ENCODE data around the gene KCNH1.

The KCNH1 gene

DNA sequence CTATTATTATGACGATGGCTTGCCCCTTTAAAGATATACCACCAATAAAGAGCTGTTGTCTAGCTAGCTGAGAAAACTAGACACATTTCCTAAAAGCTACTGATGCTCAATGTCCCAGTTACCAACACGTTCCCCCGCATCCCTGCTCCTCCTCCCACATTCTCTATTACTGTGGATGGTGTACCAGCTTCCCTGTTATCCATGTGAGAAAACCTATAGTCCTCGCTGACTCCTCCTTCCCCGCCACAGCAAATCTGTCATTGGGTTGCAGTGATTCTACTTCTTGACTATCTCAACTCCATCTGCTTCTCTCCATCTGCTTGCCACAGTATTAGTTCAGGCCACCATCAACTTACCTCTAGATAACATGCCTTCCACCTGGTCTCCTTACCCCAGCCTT, 337.5 kb downstream of the KCNH1 start:
- DNase-seq (ENCODE audit: low read depth) = no peak
- TF ChIP-seq, protein P1, sequence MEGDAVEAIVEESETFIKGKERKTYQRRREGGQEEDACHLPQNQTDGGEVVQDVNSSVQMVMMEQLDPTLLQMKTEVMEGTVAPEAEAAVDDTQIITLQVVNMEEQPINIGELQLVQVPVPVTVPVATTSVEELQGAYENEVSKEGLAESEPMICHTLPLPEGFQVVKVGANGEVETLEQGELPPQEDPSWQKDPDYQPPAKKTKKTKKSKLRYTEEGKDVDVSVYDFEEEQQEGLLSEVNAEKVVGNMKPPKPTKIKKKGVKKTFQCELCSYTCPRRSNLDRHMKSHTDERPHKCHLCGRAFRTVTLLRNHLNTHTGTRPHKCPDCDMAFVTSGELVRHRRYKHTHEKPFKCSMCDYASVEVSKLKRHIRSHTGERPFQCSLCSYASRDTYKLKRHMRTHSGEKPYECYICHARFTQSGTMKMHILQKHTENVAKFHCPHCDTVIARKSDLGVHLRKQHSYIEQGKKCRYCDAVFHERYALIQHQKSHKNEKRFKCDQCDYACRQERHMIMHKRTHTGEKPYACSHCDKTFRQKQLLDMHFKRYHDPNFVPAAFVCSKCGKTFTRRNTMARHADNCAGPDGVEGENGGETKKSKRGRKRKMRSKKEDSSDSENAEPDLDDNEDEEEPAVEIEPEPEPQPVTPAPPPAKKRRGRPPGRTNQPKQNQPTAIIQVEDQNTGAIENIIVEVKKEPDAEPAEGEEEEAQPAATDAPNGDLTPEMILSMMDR (conservative IDR thresholded peaks at IDR 0.05; ENCODE audit: low read depth, low read length) = no peak
- no peak overlapping the region for H3K4me3 ChIP-seq (ENCODE audit: low read depth, low read length)

DNA sequence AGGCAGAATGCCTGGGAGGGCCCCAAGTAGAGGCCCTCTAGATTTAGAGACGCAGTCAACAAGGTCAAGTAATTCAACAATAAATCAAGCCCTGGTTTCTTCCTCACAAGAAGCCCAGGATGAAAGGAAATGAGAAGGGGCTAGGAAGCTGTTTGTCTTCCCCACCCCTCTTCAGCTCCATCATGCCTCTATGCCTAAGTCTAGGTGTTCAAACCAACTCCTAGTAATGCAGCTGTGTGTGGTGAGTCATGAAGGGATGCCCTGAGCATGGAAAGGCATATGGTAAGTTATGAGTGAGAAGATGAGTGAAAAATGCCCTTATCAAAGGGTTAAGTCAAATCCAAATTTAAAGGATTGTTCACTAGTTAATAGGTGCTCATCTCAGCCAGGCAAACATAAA, 339.5 kb downstream of the KCNH1 start:
- DNase-seq (ENCODE audit: low read depth) = no peak
- TF ChIP-seq, protein P1 (conservative IDR thresholded peaks at IDR 0.05; ENCODE audit: low read depth, low read length) = no peak
- no peak overlapping the region for H3K4me3 ChIP-seq (ENCODE audit: low read depth, low read length)

GRCh38 chr1:210792250-210793102, 341.5 kb downstream of the KCNH1 start:
- DNase-seq (ENCODE audit: low read depth) = peak; percentile 22
- TF ChIP-seq, protein P1 (conservative IDR thresholded peaks at IDR 0.05; ENCODE audit: low read depth, low read length) = no peak
- no peak overlapping the region for H3K4me3 ChIP-seq (ENCODE audit: low read depth, low read length)

DNA sequence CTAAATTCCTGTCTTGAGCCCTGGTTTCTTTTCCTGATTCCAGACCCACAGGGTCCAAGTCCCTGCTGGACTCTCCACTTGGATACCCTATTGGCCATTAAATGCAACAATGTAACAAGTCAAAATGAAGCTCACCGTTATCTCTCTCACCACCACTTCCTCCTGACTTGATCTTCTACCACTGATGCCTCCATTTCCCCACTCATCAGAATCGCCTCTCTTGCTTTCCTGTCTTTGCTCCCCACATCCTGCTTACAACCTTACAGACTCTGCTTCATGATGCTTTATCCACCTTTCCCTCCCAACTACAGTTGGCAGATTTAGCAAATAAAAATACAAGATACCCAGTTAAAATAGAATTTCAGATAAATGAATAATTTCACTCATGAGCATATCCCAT, 343.8 kb downstream of the KCNH1 start:
- DNase-seq (ENCODE audit: low read depth) = no peak
- TF ChIP-seq, protein P1 (conservative IDR thresholded peaks at IDR 0.05; ENCODE audit: low read depth, low read length) = no peak
- no peak overlapping the region for H3K4me3 ChIP-seq (ENCODE audit: low read depth, low read length)

DNA sequence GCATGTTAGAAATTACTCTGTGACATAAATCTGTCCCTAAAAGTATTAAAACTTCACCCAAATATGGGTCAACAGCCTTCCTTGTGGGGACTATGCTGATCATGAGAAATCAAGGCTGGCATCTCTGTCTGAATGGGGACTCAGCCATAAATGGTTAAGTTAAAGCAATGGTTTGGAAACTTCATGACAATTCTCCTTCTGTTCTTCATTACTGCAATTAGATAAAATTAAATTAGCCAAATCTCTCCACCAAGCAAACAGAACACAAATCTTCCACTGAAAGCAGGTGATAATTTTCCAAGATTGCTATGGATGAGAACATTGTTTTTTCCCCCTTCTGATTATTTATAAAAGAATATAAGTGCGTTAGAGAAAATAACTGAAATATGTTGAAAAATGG, 346.1 kb downstream of the KCNH1 start:
- TF ChIP-seq, protein P1 (conservative IDR thresholded peaks at IDR 0.05; ENCODE audit: low read depth, low read length) = no peak
- no peak overlapping the region for H3K4me3 ChIP-seq (ENCODE audit: low read depth, low read length)
- DNase-seq (ENCODE audit: low read depth) = no peak

DNA sequence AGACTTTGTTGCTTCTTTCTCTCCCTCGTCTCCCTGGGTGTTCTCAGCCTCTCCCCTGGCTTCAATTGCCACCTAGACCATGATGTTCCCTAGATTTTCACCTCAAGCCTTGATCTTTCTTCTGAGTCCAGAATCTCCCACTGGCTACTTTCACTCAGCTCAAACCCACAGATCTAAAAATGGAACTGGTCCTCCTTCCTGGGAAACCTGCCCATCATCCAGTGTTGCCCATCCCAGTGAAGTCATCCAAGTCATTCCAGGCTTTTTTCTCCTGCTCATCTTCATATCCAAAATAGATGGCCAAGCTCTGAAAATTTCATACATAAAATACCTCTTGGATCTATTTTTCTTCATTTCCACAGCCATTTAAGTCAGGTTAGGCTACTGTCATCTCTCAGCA, 347.4 kb downstream of the KCNH1 start:
- no peak overlapping the region for H3K4me3 ChIP-seq (ENCODE audit: low read depth, low read length)
- DNase-seq (ENCODE audit: low read depth) = no peak
- TF ChIP-seq, protein P1 (conservative IDR thresholded peaks at IDR 0.05; ENCODE audit: low read depth, low read length) = no peak

GRCh38 chr1:210783925-210784324, 350.0 kb downstream of the KCNH1 start:
- TF ChIP-seq, protein P1 (conservative IDR thresholded peaks at IDR 0.05; ENCODE audit: low read depth, low read length) = no peak
- no peak overlapping the region for H3K4me3 ChIP-seq (ENCODE audit: low read depth, low read length)
- DNase-seq (ENCODE audit: low read depth) = no peak
